Middle frontal gyrus (tissue), 1 donor: ENCODE results near the gene NUDT10.
A peak's percentile ranks its signal among the peaks of the same experiment; 100 is the strongest.
"Not testable (repeated sequence)": the region's sequence is repeated elsewhere in the genome, so short reads cannot be mapped to it uniquely, and the experiment has no call there.

Source experiments
- DNase-seq: peaks from one replicate; pipeline ENCODE4 v3.0.0-alpha.2; 2015; ENCODE audit warnings: low spot score; ENCODE audit errors: extremely low spot score

NUDT10 gene

GRCh38 chrX:51332188-51332942 lies at the start of gene NUDT10:
Gene NUDT10, plus strand, starts transcription at chrX:51332822. Its CDS starts 144 bp downstream, at chrX:51332966.
- DNase-seq: peak; percentile 2

GRCh38 chrX:51292421-51292820 lies 40.2 kb upstream of the NUDT10 start:
- DNase-seq: no peak

- DNase-seq: no peak
Measured at GRCh38 chrX:51296138-51296537, 36.5 kb upstream of the NUDT10 start.

GRCh38 chrX:51316271-51316670 lies 16.4 kb upstream of the NUDT10 start:
- no peak for DNase-seq

GRCh38 chrX:51332943-51333785 lies 542 bp downstream of the NUDT10 start:
- DNase-seq: not testable (repeated sequence)

- no peak for DNase-seq
Measured at GRCh38 chrX:51334276-51334675, 1.7 kb downstream of the NUDT10 start.

GRCh38 chrX:51336584-51336983 lies 4.0 kb downstream of the NUDT10 start:
- DNase-seq: peak; percentile 37

GRCh38 chrX:51361251-51361650 lies 28.6 kb downstream of the NUDT10 start:
- DNase-seq: no peak

GRCh38 chrX:51376672-51377071 lies 44.0 kb downstream of the NUDT10 start:
- no peak for DNase-seq
